ENCODE data around the gene UQCRHL.
A peak's percentile ranks its signal among the peaks of the same experiment; 100 is the strongest.

Gene UQCRHL

DNA sequence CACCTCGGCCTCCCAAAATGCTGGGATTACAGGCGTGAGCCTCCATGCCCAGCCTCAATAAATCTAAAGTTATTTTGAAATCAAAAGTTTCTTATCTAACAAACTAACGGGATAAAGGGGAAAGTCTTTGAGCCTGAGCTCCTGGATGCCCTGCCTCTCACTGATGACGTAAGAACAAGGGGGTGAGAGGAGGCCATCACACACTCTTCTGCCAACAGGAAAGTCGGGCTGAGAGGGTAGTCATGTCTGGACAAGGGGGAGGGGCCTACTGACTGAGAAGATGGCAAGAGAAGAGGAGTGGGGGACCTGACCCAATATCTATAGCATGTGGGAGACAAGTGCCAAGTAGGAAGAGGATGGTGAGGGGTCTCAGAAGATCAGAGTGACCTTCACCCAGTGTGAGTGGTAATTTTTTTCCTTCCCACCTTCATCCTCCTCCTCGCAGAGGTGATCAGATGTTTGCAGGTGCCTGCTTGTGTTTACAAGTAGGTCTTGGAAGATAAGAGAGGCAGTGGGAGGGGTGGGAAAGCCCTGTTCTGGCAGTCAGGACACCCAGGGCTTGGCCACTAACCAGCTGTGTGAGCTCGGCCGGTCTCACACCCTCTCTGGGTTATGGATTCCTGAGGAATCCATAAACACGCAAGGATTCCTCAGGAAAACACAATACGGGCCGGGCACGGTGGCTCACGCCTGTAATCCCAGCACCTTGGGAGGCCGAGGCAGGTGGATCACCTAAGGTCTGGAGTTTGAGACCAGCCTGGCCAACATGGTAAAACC is 9.6 kb downstream of the UQCRHL start:
- DNase-seq (ENCODE audit: low read depth), result peak; percentile 42

- DNase-seq (ENCODE audit: low read depth), result no peak
Measured at GRCh38 chr1:15796086-15796462, 11.4 kb downstream of the UQCRHL start.

DNA sequence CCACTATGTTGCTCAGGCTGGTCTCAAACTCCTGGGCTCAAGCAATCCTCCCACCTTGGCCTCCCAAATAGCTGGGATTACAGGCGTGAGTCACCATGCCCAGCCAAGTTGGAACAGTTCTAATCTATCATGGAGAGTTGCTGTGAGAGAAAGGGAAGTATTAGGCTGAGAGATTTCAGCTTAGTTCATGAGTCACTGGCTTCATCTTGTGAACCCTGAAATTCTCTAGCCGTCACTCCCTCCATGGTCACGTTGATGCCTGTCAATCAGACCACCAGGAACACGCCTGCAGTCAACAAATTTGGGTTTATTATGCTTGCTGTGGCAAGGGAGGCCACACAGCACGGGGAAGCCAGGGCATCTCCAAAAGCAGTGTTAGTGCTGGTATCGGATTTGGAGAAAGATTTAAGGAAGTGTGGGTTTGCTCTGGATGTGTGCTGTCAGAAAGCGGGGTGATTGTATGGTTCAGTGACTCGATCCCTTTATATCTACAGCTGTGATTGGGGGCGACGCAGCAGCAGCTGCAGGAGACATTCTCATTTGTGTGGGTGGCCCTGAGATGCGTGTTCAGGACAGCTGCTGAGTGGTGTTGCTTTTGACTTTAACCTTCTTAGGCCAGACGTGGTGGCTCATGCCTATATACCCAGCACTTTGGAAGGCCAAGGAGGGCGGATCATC is 18.7 kb downstream of the UQCRHL start:
- DNase-seq (ENCODE audit: low read depth), result peak; percentile 71

- peak; percentile 73 for DNase-seq (ENCODE audit: low read depth)
Measured at GRCh38 chr1:15786581-15786980, 20.9 kb downstream of the UQCRHL start.

DNA sequence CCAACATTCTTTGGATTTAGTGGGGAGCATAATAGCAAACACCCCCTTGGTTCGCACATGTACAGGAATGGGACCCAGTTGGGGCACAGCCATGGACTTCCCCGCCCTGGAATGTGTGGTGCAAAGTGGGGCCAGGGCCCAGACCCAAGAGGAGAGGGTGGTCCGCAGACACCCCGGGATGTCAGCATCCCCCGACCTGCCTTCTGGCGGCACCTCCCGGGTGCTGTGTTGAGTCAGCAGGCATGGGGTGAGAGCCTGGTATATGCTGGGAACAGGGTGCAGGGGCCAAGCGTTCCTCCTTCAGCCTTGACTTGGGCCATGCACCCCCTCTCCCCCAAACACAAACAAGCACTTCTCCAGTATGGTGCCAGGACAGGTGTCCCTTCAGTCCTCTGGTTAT is 21.8 kb downstream of the UQCRHL start:
- no peak for DNase-seq (ENCODE audit: low read depth)

- no peak for DNase-seq (ENCODE audit: low read depth)
Measured at GRCh38 chr1:15777909-15778707, 29.3 kb downstream of the UQCRHL start.

- no peak for DNase-seq (ENCODE audit: low read depth)
Measured at GRCh38 chr1:15775706-15776105, 31.7 kb downstream of the UQCRHL start.

DNA sequence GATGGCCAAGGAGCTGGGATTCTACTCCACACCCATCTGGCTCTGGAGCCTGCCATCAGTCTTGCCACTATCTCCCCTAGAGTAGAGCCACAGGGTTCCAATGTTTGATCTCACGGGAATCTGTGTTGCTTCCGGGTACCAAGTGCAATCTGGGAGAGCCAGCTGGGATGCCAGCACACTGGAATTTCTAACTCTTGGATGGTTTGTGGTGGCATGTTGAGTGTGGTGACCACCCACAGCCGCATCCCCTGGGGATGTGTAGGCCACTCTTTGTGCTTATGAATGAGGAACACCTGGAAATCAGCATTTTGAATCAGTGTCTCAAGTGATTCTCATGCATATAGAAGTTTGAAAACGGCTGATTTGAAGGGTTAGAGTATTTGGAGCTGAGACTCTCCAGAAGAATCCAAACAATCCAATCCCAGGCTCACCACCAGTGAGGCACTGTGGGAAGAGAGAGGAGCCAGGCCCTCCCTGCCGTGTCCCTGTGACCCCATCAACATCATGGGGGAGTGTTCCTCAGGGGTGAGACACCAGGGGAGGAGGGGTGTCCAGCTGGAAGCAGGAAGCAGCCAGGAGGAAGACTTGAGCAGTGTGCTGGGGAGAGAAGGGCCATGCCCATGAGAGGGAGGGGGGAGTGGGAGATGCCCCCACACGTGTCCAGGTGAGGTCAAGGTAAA is 35.5 kb downstream of the UQCRHL start:
- DNase-seq (ENCODE audit: low read depth), result no peak

GRCh38 chr1:15770313-15770962 is 37.0 kb downstream of the UQCRHL start:
- DNase-seq (ENCODE audit: low read depth), result no peak

- no peak for DNase-seq (ENCODE audit: low read depth)
Measured at GRCh38 chr1:15768388-15768787, 39.1 kb downstream of the UQCRHL start.

- no peak for DNase-seq (ENCODE audit: low read depth)
Measured at GRCh38 chr1:15767941-15768340, 39.5 kb downstream of the UQCRHL start.

DNA sequence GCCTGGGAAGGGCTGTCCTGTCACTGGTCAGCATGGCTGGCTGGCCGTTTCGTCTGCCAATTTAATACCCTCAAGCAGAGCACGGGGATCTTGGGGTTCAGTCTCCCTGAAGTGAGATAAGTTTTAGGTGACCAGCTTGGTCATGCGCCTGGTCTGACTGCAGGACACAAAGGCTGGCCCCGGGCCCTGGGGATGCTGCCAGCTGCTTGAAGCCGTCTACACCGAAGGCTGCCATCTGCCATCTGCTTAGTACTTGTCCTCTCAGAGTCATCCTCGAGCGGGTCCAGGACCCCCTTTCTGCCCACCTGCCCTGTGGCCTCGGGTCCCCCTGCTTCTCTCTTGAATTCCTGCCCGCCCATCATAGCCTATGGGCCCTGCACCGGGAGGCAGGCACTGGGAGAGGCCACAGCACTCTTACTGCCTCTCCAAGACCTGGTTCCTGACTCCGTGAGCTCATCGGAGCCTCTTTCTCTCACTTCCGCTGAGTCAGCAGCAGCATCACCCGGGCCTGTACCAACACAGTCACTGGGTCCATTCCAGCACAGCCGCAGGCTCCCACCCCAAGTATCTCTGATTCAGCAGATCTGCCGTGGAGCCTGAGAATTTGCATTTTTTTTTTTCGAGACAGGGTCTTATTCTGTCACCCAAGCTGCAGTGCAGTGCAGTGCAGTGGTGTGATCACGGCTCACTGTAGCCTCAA is 41.8 kb downstream of the UQCRHL start:
- DNase-seq (ENCODE audit: low read depth), result no peak

DNA sequence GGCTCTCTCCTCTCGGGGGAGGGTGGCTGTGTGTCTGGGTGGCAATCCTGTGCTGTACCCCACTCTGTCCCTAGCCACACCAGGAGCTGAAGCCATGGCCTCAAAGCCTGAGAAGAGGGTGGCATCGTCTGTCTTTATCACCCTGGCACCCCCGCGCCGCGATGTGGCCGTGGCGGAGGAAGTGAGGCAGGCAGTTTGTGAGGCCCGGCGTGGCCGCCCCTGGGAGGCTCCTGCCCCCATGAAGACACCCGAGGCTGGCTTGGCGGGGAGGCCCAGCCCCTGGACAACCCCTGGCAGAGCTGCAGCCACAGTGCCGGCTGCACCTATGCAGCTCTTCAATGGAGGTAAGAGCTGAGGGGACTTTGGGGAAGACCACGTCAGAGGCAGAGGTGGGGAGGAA is 42.6 kb downstream of the UQCRHL start:
- DNase-seq (ENCODE audit: low read depth), result no peak

- DNase-seq (ENCODE audit: low read depth), result no peak
Measured at GRCh38 chr1:15764269-15764764, 43.1 kb downstream of the UQCRHL start.

DNA sequence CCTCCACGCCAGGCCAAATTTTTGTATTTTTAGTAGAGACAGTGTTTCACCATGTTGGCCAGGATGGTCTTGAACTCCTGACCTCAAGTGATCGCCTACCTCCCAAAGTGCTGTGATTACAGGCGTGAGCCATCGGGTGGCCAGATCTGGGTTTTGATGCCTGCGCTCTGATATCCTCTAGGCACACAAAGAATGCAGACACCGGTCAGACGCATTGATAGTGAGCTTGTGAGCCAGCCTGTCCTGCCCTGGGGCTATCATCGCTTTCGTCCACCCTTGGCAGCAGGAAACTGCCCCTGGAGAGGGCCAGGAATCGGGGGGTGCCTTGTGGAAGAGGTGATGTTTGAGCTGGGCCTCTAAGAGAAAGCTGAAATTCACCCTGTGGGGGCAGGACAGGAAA is 44.9 kb downstream of the UQCRHL start:
- DNase-seq (ENCODE audit: low read depth), result peak; percentile 27

- no peak for DNase-seq (ENCODE audit: low read depth)
Measured at GRCh38 chr1:15761366-15762128, 45.9 kb downstream of the UQCRHL start.

DNA sequence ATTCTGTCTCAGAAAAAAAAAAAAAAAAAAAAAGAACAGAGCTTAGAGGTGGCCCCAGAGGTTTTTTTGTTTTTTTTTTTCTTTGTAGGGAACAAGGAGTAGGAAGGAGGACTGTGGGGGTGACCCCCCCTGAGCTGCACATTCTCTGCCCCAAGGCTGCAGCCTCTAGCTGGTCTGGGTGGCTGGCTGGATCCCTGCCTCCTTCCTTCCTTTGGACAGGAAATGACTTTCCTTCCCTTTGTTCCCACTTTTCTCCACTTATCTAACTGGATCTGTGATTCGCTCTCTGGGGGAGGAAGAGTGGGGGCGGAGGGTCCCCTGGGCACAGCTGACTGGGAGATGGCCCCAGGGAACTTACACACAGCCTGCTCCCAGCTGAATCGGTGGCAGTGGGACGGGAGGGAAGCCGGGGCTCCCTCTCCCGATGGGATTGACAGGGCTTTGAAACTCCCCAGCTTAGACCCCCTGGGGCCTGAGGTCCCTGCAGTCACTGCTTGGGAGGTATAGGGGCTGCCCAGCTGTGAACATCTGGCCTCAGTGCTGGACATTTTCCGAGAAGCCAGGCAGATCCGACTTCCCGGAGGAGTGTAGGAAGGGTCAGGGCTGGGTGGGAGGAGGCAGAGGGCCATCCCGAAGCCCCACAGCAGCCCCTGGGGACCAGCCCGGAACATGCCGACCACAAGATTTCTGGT is 46.8 kb downstream of the UQCRHL start:
- peak; percentile 94 for DNase-seq (ENCODE audit: low read depth)

DNA sequence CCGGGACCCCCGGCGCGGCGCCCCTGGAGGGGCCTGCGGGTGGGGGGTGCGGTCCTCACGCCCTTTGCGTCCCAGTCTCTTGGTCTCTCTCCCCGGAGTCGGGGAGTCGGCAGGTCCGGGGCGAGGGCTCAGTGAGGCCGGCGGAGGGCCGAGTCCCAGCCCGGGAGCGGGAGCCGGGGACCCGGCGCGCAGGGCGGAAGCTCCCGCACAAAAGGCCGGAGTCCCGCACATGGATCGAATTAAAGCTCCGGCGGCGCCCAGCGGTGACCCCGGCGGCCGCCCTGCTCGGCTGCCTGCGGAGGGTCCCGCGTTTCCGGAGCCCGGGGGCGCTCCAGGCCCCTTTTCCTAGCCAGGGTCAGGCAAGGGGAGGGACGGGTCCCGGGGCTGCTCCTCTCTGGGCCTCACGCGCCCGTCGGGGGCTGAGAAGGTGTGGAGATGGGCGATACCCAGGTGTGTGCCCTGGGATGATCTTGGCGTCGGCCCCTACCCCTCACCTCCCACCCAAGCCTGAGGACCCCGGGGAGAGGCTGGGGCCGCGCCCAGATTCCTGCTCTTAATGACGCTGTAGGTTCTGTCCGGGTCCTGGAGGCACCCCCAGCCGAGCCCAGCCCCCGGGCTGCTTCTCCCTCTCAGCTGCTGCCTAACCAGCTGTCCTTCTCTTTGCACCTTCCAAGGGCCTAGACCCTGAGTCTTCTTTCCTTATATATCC is 48.3 kb downstream of the UQCRHL start:
- peak; percentile 46 for DNase-seq (ENCODE audit: low read depth)

All from EH (cell line).